ENCODE data around the gene MS4A7. TPM values are rescaled to one million over a fixed set of nuclear protein-coding genes. Genes with fewer than 3 reads are reported as not detected.

The MS4A7 gene
- total RNA-seq = not detected in 2 replicates

GRCh38 chr11:60378354-60378753 is at the start of gene MS4A7:
MS4A7 (plus strand) TSS chr11:60378532; CDS start chr11:60383142, 4,610 bp downstream.

GRCh38 chr11:60396382-60396781 is 18.1 kb downstream of the MS4A7 start, which contains the start of gene MS4A14:
MS4A14 (plus strand) TSS chr11:60396459; CDS start chr11:60396579, 120 bp downstream.

GRCh38 chr11:60429272-60429671 is 50.9 kb downstream of the MS4A7 start, which contains the start of gene MS4A5:
MS4A5 (plus strand) TSS chr11:60429572; CDS start chr11:60429675, 103 bp downstream.

Other genes with a start within 250 kb of the MS4A7 start
- not detected in 2 replicates for gene MS4A6A, start 195.4 kb upstream of the MS4A7 start, total RNA-seq
- not detected in 2 replicates for gene MS4A4E, start 135.4 kb upstream of the MS4A7 start, total RNA-seq
- not detected in 2 replicates for gene MS4A4A, start 97.9 kb upstream of the MS4A7 start, total RNA-seq
- gene MS4A6E, start 51.3 kb upstream of the MS4A7 start, total RNA-seq = not detected in 2 replicates
- not detected in 2 replicates for gene MS4A14, start 17.9 kb downstream of the MS4A7 start, total RNA-seq
- not detected in 2 replicates for gene MS4A5, start 51.0 kb downstream of the MS4A7 start, total RNA-seq
- not detected in 2 replicates for gene MS4A1, start 77.3 kb downstream of the MS4A7 start, total RNA-seq
- not detected in 2 replicates for gene MS4A12, start 114.2 kb downstream of the MS4A7 start, total RNA-seq
- not detected in 2 replicates for gene MS4A13, start 136.9 kb downstream of the MS4A7 start, total RNA-seq